DND-41 (cell line): Measurements from ENCODE around the gene ZIC1.

Experiments used
- ATAC-seq: fragments of 200-7000 bp; cut with Tn5 transposase; 3 replicates; pipeline ENCODE4 v1.9.1; 2021; ENCODE audit warnings: low read depth; ENCODE audit not compliant: insufficient read depth
- DNase-seq: peaks from one replicate; pipeline ENCODE4 v3.0.0-alpha.2; 2020
- H2AFZ ChIP-seq: 2 replicates; pipeline ENCODE4 v1.6.0; 2012; ENCODE audit warnings: low read depth, low read length
- H3K27ac ChIP-seq: 2 replicates; pipeline ENCODE4 v1.5.1; 2012; ENCODE audit warnings: low read length, inconsistent platforms
- H3K27me3 ChIP-seq: fragments of 200-600 bp; sonication (generic); 2 replicates; pipeline ENCODE4 v1.6.0; 2012; ENCODE audit warnings: low read length, mild to moderate bottlenecking, inconsistent platforms; ENCODE audit not compliant: insufficient read depth, poor library complexity
- H3K36me3 ChIP-seq: 2 replicates; pipeline ENCODE4 v1.5.1; 2012; ENCODE audit warnings: low read length, inconsistent platforms; ENCODE audit not compliant: insufficient read depth
- H3K4me1 ChIP-seq: 2 replicates; pipeline ENCODE4 v1.5.1; 2012; ENCODE audit warnings: mild to moderate bottlenecking, low read length; ENCODE audit not compliant: insufficient read depth
- H3K4me2 ChIP-seq: 2 replicates; pipeline ENCODE4 v1.6.0; 2012; ENCODE audit warnings: mild to moderate bottlenecking, moderate library complexity, low read length, inconsistent platforms; ENCODE audit not compliant: insufficient read depth
- H3K4me3 ChIP-seq, 2 experiments: fragments of 200-600 bp in 1 of 2; shearing (Covaris generic) in 1 of 2; 2 replicates each; pipeline ENCODE4 v1.5.1; 2012 to 2016; ENCODE audit warnings: inconsistent platforms in 2 of 2, low read length in 2 of 2, mild to moderate bottlenecking in 2 of 2, low read depth in 1 of 2, moderate library complexity in 1 of 2
- H3K79me2 ChIP-seq: 2 replicates; pipeline ENCODE4 v1.6.0; 2012; ENCODE audit warnings: low read length, inconsistent platforms; ENCODE audit not compliant: insufficient read depth
- H3K9ac ChIP-seq: 2 replicates; pipeline ENCODE4 v1.6.0; 2012; ENCODE audit warnings: low read depth, mild to moderate bottlenecking, inconsistent platforms, low read length, moderate library complexity
- H3K9me3 ChIP-seq: 2 replicates; pipeline ENCODE4 v1.5.1; 2012; ENCODE audit warnings: low read length, moderate library complexity, mild to moderate bottlenecking, inconsistent platforms; ENCODE audit not compliant: insufficient read depth, severe bottlenecking
- H4K20me1 ChIP-seq: 2 replicates; pipeline ENCODE4 v1.6.0; 2012; ENCODE audit warnings: low read length; ENCODE audit not compliant: insufficient read depth
- CTCF ChIP-seq: IDR thresholded peaks from 2 replicates; pipeline ENCODE4 v1.5.1; 2012; ENCODE audit warnings: borderline replicate concordance, low read length, moderate library complexity, mild to moderate bottlenecking; ENCODE audit not compliant: poor library complexity, severe bottlenecking; ENCODE audit errors: extremely low read depth
- EZH2 ChIP-seq: IDR thresholded peaks from 3 replicates; pipeline ENCODE4 v1.6.1; 2012; ENCODE audit warnings: borderline replicate concordance, low read depth, mild to moderate bottlenecking, moderate library complexity, low read length, inconsistent platforms; ENCODE audit not compliant: severe bottlenecking

The ZIC1 gene

GRCh38 chr3:147387291-147387884 lies 21.8 kb upstream of the ZIC1 start:
- Histone ChIP-seq H3K9ac (no peak overlapping the region), H3K4me3 (no peak overlapping the region), H3K36me3 (no peaks in the 10 kb centered on the region), H3K4me1 (no peaks in the 10 kb centered on the region), H3K27ac (no peak overlapping the region), H3K9me3 (peaks cover 19% of the 10 kb centered on the region), H4K20me1 (no peaks in the 10 kb centered on the region), H3K4me2 (no peak overlapping the region), H2AFZ (no peak overlapping the region), H3K27me3 (no peaks in the 10 kb centered on the region), H3K79me2 (no peaks in the 10 kb centered on the region)
- no peak for DNase-seq
- ATAC-seq = no peak
- TF ChIP-seq EZH2 (no peak), CTCF (no peak)

DNA sequence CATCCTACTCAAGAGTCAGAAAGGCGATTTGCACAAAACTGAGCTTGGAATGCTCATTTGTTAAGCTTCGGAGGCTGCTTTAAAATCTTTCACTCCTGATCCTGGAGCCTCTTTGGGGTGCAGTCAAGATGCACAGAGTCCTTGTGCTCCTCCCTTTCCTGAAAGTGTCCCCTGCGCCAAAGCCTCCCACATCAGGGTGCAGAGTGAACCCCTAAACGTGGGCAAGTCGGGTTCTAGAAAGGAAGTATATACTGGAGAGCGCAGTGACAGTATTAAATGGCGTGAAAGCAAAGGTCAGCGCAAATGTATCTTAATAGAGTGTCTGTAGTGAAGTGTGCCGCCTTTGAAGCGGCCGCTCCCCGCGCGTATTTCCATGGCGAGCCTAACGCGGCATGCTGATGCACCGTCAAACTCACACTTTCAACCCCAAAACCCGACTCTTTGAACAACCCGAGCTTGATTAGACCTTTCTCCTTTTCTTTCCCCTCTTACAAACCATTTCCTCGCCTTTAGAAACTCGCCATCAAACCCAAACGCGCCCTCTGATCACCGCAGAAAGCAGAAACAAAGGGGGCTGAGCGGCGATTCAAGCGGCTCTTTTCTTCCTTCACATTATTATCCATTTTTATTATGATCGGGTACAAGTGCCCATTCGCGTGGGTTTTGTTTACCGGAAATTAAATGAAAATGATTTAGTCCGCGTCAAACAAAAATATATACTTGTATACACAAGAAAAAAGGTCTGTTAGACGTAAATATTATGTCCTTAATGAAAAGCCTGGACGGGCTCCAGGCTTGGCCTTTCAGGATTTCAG lies 21.1 kb upstream of the ZIC1 start:
- Histone ChIP-seq H3K27ac (no peak overlapping the region), H3K9ac (no peak overlapping the region), H3K4me2 (no peak overlapping the region), H3K9me3 (peaks cover 23% of the 10 kb centered on the region), H3K4me1 (no peaks in the 10 kb centered on the region), H3K36me3 (no peaks in the 10 kb centered on the region), H2AFZ (no peak overlapping the region), H3K79me2 (no peaks in the 10 kb centered on the region), H3K4me3 (no peak overlapping the region), H3K27me3 (no peaks in the 10 kb centered on the region), H4K20me1 (no peaks in the 10 kb centered on the region)
- DNase-seq = no peak
- no peak for ATAC-seq
- no peak for TF ChIP-seq CTCF
- TF ChIP-seq EZH2 = no peak

GRCh38 chr3:147388700-147389580 lies 20.2 kb upstream of the ZIC1 start:
- no peaks in the 10 kb centered on the region for H3K4me1 ChIP-seq
- no peak overlapping the region for H3K4me2 ChIP-seq
- H3K27ac ChIP-seq = no peak overlapping the region
- ATAC-seq (no peak), DNase-seq (no peak)
- H3K27me3 ChIP-seq = no peaks in the 10 kb centered on the region
- H3K79me2 ChIP-seq = no peaks in the 10 kb centered on the region
- H3K4me3 ChIP-seq = no peak overlapping the region
- no peak overlapping the region for H3K9ac ChIP-seq
- peaks cover 25% of the 10 kb centered on the region for H3K9me3 ChIP-seq
- H4K20me1 ChIP-seq = no peaks in the 10 kb centered on the region
- no peaks in the 10 kb centered on the region for H3K36me3 ChIP-seq
- no peak for TF ChIP-seq EZH2
- no peak for TF ChIP-seq CTCF
- H2AFZ ChIP-seq = no peak overlapping the region
